Activated CD8-positive, alpha-beta T cell treated with anti-CD3 and anti-CD28 coated beads, Interleukin-2, amount 10 ng/mL, durations not matched to agents 7 days and 5 days (primary cell): ENCODE measurements around the gene KCNK17. TPM values are rescaled to one million over a fixed set of nuclear protein-coding genes. Genes with fewer than 3 reads are reported as not detected.
A peak's percentile ranks its signal among the peaks of the same experiment; 100 is the strongest.

Experiments
- ATAC-seq: fragments of 150-1000 bp; cut with Tn5 transposase; one replicate; pipeline ENCODE4 v1.10.0; 2021; ENCODE audit warnings: moderate library complexity
- CTCF ChIA-PET: fragments of 350-600 bp; sonication (Branson Sonifier 250); formaldehyde crosslinking; loops from one replicate; lab custom pipeline; 2021; ENCODE audit warnings: antibody characterized with exemption; lab: Charles Lee
- POLR2A ChIA-PET: fragments of 350-600 bp; sonication (Branson Sonifier 250); formaldehyde crosslinking; loops from one replicate; lab custom pipeline; 2021; ENCODE audit warnings: antibody characterized with exemption; lab: Charles Lee
- DNase-seq: peaks from one replicate; pipeline ENCODE4 v3.0.0-alpha.2; 2020
- H3K27ac Mint-ChIP-seq: one replicate; pipeline ENCODE4 v1.8.0; 2021; ENCODE audit warnings: mild to moderate bottlenecking, mixed read lengths
- H3K27me3 Mint-ChIP-seq: one replicate; pipeline ENCODE4 v1.8.0; 2021; ENCODE audit warnings: low read depth, mixed read lengths
- H3K36me3 Mint-ChIP-seq: one replicate; pipeline ENCODE4 v1.8.0; 2021; ENCODE audit warnings: low read depth, mixed read lengths
- H3K4me1 Mint-ChIP-seq: one replicate; pipeline ENCODE4 v1.8.0; 2021; ENCODE audit warnings: low read depth, mixed read lengths
- H3K4me3 Mint-ChIP-seq: one replicate; pipeline ENCODE4 v1.8.0; 2021; ENCODE audit warnings: mild to moderate bottlenecking, mixed read lengths
- H3K9me3 Mint-ChIP-seq: one replicate; pipeline ENCODE4 v1.8.0; 2022; ENCODE audit warnings: mixed read lengths; ENCODE audit not compliant: insufficient read depth
- total RNA-seq, 2 experiments: library from RNA; stranded (reverse); gene quantifications; one replicate each; pipeline ENCODE4 v1.2.3, GENCODE V29; 2021

Gene KCNK17
- total RNA-seq, 2 experiments from 2014 or later, result not detected

DNA sequence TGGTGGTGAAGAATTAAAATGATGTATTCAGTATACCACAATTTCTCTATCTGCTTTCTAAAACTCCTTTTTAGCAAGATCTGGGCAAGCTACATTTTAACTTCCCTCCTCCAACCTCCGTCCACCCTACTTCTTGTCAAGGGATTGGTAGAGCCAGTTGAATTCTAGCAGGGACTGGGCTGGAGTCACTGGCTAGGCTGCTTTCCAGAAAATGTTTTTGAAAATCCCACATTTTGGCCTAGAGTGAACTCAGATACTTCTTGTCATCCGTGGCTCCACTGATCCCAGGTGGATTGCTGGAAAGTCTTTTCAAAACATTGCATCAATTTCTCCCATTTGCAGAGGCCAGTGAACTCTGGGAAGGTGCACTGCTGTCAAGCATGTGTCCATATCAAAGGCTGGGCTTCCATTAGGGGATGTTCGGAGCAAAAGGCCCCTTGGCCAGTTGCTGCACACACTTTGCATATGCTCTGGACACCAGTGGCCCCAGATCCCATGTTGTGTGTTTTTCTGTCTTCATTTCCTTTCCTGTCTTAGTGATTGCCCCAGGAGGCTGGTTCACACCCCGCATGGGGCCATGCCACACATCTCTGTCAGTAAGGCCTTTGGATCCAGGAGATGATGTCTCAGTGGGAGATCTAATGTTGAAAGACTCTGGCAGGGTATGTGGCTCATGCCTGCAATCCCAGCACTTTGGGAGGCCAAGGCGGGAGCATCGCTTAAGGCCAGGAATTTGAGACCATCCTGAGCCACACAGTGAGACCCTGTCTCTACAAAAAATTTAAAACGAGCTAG, 19.6 kb upstream of the KCNK17 start:
- peaks cover 25% of the 10 kb centered on the region for H3K4me1 Mint-ChIP-seq
- DNase-seq (no peak), ATAC-seq (no peak)
- no peak overlapping the region for H3K4me3 Mint-ChIP-seq
- ChIA-PET POLR2A (no interaction called here), CTCF (no interaction called here)
- no peaks in the 10 kb centered on the region for H3K9me3 Mint-ChIP-seq
- no peaks in the 10 kb centered on the region for H3K36me3 Mint-ChIP-seq
- no peak overlapping the region for H3K27ac Mint-ChIP-seq
- peaks cover 47% of the 10 kb centered on the region for H3K27me3 Mint-ChIP-seq

GRCh38 chr6:39330476-39330875, 16.3 kb upstream of the KCNK17 start:
- DNase-seq, result no peak

GRCh38 chr6:39330057-39330456, 15.8 kb upstream of the KCNK17 start:
- ATAC-seq (no peak), DNase-seq (no peak)
- Mint-ChIP-seq H3K27ac (no peak overlapping the region), H3K4me1 (peaks cover 4% of the 10 kb centered on the region), H3K4me3 (no peak overlapping the region), H3K27me3 (peaks cover 36% of the 10 kb centered on the region), H3K36me3 (no peaks in the 10 kb centered on the region), H3K9me3 (no peaks in the 10 kb centered on the region)
- ChIA-PET POLR2A (no interaction called here), CTCF (interaction anchor here (1.2 kb wide), 1 partner anchor 163 kb away, joined by 3 read pairs; no protein-coding TSS in a partner anchor)

More at GRCh38 chr6:39330476-39330875, 16.3 kb upstream of the KCNK17 start:
- no peaks in the 10 kb centered on the region for H3K36me3 Mint-ChIP-seq
- peaks cover 32% of the 10 kb centered on the region for H3K27me3 Mint-ChIP-seq
- H3K9me3 Mint-ChIP-seq, result no peaks in the 10 kb centered on the region
- H3K4me3 Mint-ChIP-seq, result no peak overlapping the region
- ChIA-PET POLR2A (no interaction called here), CTCF (interaction anchor here (1.2 kb wide), 1 partner anchor 163 kb away, joined by 3 read pairs; no protein-coding TSS in a partner anchor)
- no peak overlapping the region for H3K27ac Mint-ChIP-seq
- H3K4me1 Mint-ChIP-seq, result peaks cover 5% of the 10 kb centered on the region
- ATAC-seq, result no peak

GRCh38 chr6:39328066-39328465, 13.8 kb upstream of the KCNK17 start:
- ATAC-seq (no peak), DNase-seq (no peak)
- ChIA-PET CTCF (no interaction called here), POLR2A (interaction anchor here (0.6 kb wide), 1 partner anchor 660 kb away, joined by 3 read pairs; no protein-coding TSS in a partner anchor)
- Mint-ChIP-seq H3K9me3 (no peaks in the 10 kb centered on the region), H3K36me3 (no peaks in the 10 kb centered on the region), H3K4me1 (no peaks in the 10 kb centered on the region), H3K27ac (no peak overlapping the region), H3K4me3 (no peak overlapping the region), H3K27me3 (peaks cover 32% of the 10 kb centered on the region)

DNA sequence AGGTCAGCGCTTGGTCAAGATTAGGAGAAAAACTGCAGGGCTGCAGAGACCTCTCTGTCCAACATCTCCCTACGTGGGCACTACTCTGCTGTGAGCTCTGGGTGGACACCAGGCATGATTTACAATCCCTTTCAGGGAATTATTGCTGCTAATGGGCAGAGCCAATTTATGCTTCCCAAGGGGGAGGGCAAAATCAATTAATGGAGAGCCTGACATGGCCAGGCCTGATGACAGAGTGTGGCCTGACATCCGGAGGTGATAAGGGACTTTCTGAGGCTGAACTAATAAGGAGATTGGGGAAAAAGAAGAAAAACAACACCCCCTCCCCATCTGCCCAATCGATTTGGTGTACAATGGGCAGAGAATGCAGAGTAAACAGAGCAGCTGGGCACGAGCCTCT, 13.3 kb upstream of the KCNK17 start:
- no peak overlapping the region for H3K4me3 Mint-ChIP-seq
- POLR2A ChIA-PET, result no interaction called here
- ATAC-seq, result no peak
- peaks cover 27% of the 10 kb centered on the region for H3K27me3 Mint-ChIP-seq
- DNase-seq, result no peak
- no peaks in the 10 kb centered on the region for H3K9me3 Mint-ChIP-seq
- H3K4me1 Mint-ChIP-seq, result no peaks in the 10 kb centered on the region
- H3K27ac Mint-ChIP-seq, result no peak overlapping the region
- no peaks in the 10 kb centered on the region for H3K36me3 Mint-ChIP-seq
- CTCF ChIA-PET, result no interaction called here

GRCh38 chr6:39322306-39322850, 8.2 kb upstream of the KCNK17 start, which contains the start of gene KCNK16:
Gene KCNK16 (minus strand): TSS chr6:39322702. CDS start chr6:39322540, 162 bp downstream.
- H3K27ac Mint-ChIP-seq, result no peak within 1 kb of the TSS
- DNase-seq (no peak), ATAC-seq (no peak)
- ChIA-PET CTCF (no interaction called here), POLR2A (no interaction called here)
- no peaks in the 10 kb centered on the region for H3K4me1 Mint-ChIP-seq
- peaks cover 26% of the 10 kb centered on the region for H3K27me3 Mint-ChIP-seq
- H3K4me3 Mint-ChIP-seq, result no peak within 1 kb of the TSS
- no peaks in the 10 kb centered on the region for H3K9me3 Mint-ChIP-seq
- no peaks in the 10 kb centered on the region for H3K36me3 Mint-ChIP-seq

- ATAC-seq, result no peak
- Mint-ChIP-seq H3K27ac (no peak overlapping the region), H3K36me3 (no peaks in the 10 kb centered on the region), H3K27me3 (peaks cover 30% of the 10 kb centered on the region), H3K9me3 (no peaks in the 10 kb centered on the region), H3K4me1 (no peaks in the 10 kb centered on the region), H3K4me3 (no peak overlapping the region)
- POLR2A ChIA-PET, result no interaction called here
- CTCF ChIA-PET, result no interaction called here
- no peak for DNase-seq
Observed at GRCh38 chr6:39321761-39322160, 7.5 kb upstream of the KCNK17 start.

GRCh38 chr6:39320363-39320984, 6.3 kb upstream of the KCNK17 start:
- ChIA-PET CTCF (interaction anchor here (1.2 kb wide), 1 partner anchor 10 kb away, joined by 4 read pairs; no protein-coding TSS in a partner anchor), POLR2A (no interaction called here)
- no peak overlapping the region for H3K4me3 Mint-ChIP-seq
- H3K4me1 Mint-ChIP-seq, result no peaks in the 10 kb centered on the region
- DNase-seq, result no peak
- no peak overlapping the region for H3K27ac Mint-ChIP-seq
- ATAC-seq, result no peak
- no peaks in the 10 kb centered on the region for H3K9me3 Mint-ChIP-seq
- H3K36me3 Mint-ChIP-seq, result no peaks in the 10 kb centered on the region
- H3K27me3 Mint-ChIP-seq, result peaks cover 40% of the 10 kb centered on the region

DNA sequence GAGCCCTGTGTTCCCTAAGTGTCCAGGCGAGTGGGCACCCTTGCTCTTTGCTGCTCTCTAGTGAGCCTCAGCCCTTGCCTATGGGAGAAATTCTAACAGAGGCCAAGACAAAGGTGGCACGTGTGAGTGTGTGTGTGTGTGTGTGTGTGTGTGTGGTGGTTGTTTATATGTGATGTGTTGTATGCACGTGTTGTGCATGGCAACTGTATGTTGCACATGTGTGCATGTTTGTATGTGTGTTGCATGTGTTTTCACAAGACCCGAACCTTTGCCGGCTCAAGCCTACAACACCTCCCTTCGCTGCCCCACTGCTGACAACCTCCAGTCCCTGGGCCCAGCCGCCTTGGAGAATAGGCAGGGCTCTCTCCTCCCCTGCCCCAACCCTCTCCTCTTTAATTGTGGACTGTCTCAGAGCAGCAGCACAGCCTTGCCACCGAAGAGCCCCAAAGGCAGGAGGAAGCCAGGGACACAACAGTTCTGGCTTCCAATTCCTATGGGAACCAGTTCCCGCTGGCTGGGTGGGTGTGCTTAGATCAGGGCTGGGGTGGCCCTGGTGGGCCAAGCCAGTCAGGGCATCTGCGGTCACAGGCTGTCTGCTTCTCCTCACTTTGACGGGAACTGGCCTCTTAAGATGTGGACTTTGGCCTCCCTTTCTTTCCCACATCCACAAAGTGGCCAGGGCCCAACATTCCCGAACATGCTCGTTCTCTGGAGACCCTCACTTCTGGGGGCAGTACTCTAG, 5.6 kb upstream of the KCNK17 start:
- CTCF ChIA-PET, result interaction anchor here (0.7 to 1.2 kb wide), 2 partner anchors 10 kb away, joined by 3 to 4 read pairs; no protein-coding TSS in a partner anchor
- Mint-ChIP-seq H3K27me3 (peaks cover 43% of the 10 kb centered on the region), H3K4me3 (no peak overlapping the region), H3K9me3 (no peaks in the 10 kb centered on the region), H3K36me3 (no peaks in the 10 kb centered on the region), H3K4me1 (peaks cover under 1% of the 10 kb centered on the region), H3K27ac (no peak overlapping the region)
- DNase-seq (no peak), ATAC-seq (no peak)
- POLR2A ChIA-PET, result no interaction called here

DNA sequence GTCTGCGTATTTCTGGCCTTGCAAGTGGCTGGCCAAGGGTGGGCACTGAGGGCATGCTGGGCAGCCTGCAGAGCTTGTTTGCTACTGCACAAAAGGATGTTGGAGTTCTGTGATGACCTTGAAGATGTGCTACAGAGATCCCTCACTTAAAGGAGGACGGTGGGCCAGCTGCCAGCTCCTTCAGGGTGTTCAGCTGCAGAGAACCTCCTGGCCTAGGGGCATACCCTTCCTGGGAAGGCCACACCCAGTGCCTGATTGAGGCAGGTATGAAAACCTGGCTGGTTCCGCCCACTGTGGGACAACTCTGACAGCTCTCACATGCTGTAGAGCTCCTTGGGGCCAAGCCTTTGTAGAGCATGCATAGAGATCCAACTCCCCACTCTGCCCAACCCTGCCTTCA, 3.0 kb upstream of the KCNK17 start:
- Mint-ChIP-seq H3K4me3 (no peak overlapping the region), H3K36me3 (no peaks in the 10 kb centered on the region), H3K4me1 (peaks cover 18% of the 10 kb centered on the region), H3K27me3 (peaks cover 49% of the 10 kb centered on the region), H3K9me3 (no peaks in the 10 kb centered on the region), H3K27ac (no peak overlapping the region)
- DNase-seq (no peak), ATAC-seq (no peak)
- ChIA-PET CTCF (interaction anchor here (1.4 kb wide), 1 partner anchor 18 kb away, joined by 3 read pairs; no protein-coding TSS in a partner anchor), POLR2A (no interaction called here)

DNA sequence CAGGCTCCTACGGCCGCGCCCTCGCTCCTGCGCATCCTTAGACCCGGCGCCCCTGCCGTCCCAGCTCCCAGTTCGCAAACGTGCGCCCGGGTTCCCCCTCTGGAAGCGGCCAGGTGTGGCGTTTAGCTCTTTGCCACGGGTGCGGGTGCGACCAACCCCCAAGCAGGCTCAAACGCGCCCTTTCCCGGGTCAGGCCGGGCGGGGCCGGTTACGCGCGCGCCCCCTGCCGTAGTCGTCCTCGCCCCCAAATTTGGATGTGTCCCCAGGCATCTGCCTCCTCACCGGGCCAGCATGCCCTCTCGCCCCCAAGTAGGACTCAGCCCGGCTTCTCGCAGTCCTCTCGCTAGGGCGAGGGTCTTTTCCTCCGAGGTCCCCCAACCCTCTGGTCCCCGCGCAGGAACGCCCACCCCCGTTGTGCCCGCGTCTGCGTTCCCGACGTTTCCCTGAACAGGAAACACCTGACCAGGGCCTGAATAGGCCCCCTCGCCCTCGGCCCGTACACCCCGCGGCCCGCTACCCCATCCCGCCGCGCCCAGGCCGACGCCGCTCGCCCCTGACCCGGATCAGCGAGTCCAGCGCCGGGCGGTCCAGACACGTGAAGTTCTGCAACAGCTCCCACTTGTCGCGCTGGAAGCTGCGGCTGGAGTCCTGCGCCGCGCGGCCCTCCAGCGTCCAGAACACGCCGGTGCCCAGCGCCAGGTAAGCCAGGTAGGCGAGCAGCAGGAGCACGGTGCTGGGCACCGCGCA, 520 bp downstream of the KCNK17 start:
- H3K9me3 Mint-ChIP-seq, result no peaks in the 10 kb centered on the region
- ChIA-PET CTCF (interaction anchor here (1.6 kb wide), 1 partner anchor 147 kb away, joined by 4 read pairs; no protein-coding TSS in a partner anchor), POLR2A (no interaction called here)
- no peaks in the 10 kb centered on the region for H3K36me3 Mint-ChIP-seq
- H3K27ac Mint-ChIP-seq, result no peak overlapping the region
- ATAC-seq (peak; percentile 16), DNase-seq (no peak)
- peaks cover 51% of the 10 kb centered on the region for H3K27me3 Mint-ChIP-seq
- no peak overlapping the region for H3K4me3 Mint-ChIP-seq
- H3K4me1 Mint-ChIP-seq, result peaks cover 18% of the 10 kb centered on the region
